Measurements from ENCODE around the gene NRTN.

Gene NRTN

DNA sequence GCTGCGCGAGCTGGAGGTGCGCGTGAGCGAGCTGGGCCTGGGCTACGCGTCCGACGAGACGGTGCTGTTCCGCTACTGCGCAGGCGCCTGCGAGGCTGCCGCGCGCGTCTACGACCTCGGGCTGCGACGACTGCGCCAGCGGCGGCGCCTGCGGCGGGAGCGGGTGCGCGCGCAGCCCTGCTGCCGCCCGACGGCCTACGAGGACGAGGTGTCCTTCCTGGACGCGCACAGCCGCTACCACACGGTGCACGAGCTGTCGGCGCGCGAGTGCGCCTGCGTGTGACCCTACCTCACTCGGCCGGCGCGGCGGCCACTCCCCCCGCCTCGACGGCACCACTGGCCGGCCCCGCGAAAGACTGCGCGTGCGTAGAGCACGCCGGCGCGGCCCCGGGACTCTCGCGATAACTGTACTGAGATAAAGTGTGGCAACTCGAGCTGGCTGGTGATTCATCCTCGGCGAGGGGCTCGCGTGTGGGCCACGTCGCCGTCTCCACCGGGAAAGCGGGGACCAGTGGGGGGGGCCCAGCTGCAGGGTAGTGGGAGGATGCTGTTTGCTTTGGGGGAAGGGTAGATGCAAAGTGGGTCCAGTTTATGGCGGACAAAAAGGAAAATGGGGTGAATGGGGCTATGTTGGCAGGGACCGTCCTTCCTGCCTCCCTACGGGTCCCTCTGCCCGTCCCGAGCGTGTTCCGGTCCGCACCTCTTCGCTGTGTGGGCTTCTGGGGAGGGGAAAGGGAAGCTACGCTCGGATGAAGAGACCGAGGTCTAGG is 23.2 kb downstream of the NRTN start:
- H3K4me3 ChIP-seq (ENCODE audit: control insufficient read depth, low read depth, low read length): peak overlapping the region; percentile 81
- no peak for TF ChIP-seq CTCF (conservative IDR thresholded peaks at IDR 0.05; ENCODE audit: control insufficient read depth, insufficient read depth, low read depth, low read length)
- DNase-seq (ENCODE audit: low read depth): peak; percentile 90

DNA sequence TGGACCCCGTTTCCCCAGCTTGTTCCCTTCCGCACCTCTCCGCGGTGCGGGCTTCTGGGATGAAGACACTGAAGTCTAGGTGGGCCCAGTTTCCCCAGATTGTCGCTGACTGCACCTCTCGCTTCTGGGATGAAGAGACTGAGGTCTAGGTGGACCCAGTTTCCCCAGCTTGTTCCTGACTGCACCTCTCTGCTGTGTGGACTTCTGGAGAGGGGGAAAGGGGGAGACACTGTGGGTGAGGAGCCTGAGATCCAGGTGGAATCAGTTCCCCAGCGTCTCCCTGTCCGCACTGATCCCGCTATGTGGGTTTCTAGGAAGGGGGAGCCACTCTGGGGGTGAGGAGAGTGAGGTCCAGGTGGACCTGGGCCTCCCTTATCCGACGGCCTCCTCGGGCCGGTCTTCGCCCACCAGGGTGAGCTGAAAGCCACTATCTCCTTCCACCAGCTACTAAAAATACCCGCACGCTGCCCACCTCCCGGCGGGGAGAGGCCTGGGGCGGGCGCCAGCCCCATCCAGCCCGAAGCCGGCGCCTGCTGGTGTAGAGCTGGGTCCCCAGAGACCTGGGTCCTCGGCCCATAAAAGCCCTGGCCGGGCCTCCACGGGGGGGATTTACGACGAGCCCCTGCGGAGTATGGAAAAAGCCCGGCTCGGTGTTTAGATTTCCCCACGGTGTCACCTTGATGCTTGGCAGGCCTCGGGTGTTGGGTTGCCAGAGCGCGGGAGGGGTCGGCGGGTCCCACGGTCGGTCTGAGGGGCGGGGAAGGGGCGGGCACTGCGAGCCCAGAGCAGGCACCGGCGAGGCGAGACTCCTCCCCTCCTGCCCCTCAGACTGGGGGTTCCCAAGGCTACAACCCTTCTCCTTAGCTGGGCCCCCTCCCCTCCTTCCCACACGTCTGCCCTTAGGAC is 24.0 kb downstream of the NRTN start:
- peak overlapping the region; percentile 81 for H3K4me3 ChIP-seq (ENCODE audit: control insufficient read depth, low read depth, low read length)
- TF ChIP-seq CTCF (conservative IDR thresholded peaks at IDR 0.05; ENCODE audit: control insufficient read depth, insufficient read depth, low read depth, low read length): no peak
- DNase-seq (ENCODE audit: low read depth): no peak

- no peak overlapping the region for H3K4me3 ChIP-seq (ENCODE audit: control insufficient read depth, low read depth, low read length)
- no peak for TF ChIP-seq CTCF (conservative IDR thresholded peaks at IDR 0.05; ENCODE audit: control insufficient read depth, insufficient read depth, low read depth, low read length)
- no peak for DNase-seq (ENCODE audit: low read depth)
These were observed 24.9 kb downstream of the NRTN start for GRCh38 chr19:5829567-5830310.

- no peak for TF ChIP-seq CTCF (conservative IDR thresholded peaks at IDR 0.05; ENCODE audit: control insufficient read depth, insufficient read depth, low read depth, low read length)
These were observed 26.3 kb downstream of the NRTN start for GRCh38 chr19:5831159-5831558.

GRCh38 chr19:5832061-5832460 is 27.2 kb downstream of the NRTN start:
- H3K4me3 ChIP-seq (ENCODE audit: control insufficient read depth, low read depth, low read length): no peak overlapping the region
- no peak for TF ChIP-seq CTCF (conservative IDR thresholded peaks at IDR 0.05; ENCODE audit: control insufficient read depth, insufficient read depth, low read depth, low read length)
- DNase-seq (ENCODE audit: low read depth): no peak

More at GRCh38 chr19:5831159-5831558, 26.3 kb downstream of the NRTN start:
- H3K4me3 ChIP-seq (ENCODE audit: control insufficient read depth, low read depth, low read length): no peak overlapping the region
- DNase-seq (ENCODE audit: low read depth): no peak

GRCh38 chr19:5832527-5833216 is 27.8 kb downstream of the NRTN start:
- no peak for DNase-seq (ENCODE audit: low read depth)
- no peak for TF ChIP-seq CTCF (conservative IDR thresholded peaks at IDR 0.05; ENCODE audit: control insufficient read depth, insufficient read depth, low read depth, low read length)
- no peak overlapping the region for H3K4me3 ChIP-seq (ENCODE audit: control insufficient read depth, low read depth, low read length)

All from fibroblast of mammary gland (primary cell).